ENCODE data around the gene CUX1. TPM values are rescaled to one million over a fixed set of nuclear protein-coding genes. Genes with fewer than 3 reads are reported as not detected.
A peak's percentile ranks its signal among the peaks of the same experiment; 100 is the strongest.

CUX1 gene
- total RNA-seq, 1 experiment from 2014 or later, result 53.5 TPM

- Mint-ChIP-seq H3K4me3 (no peak overlapping the region), H3K27me3 (ENCODE audit: low read depth) (no peaks in the 10 kb centered on the region; the same call in 1 of the 2 replicates), H3K27ac (peak overlapping the region in 2 of 3 experiments; percentile 34 to 49; a peak in 2 of 7 replicates), H3K36me3 (ENCODE audit: insufficient read depth in 1 of 3, low read depth in 3 of 3) (peaks cover 9 to 63% (median 35%) of the 10 kb centered on the region in 3 experiments; a peak in 6 of 7 replicates), H3K4me1 (peaks cover 0 to 14% of the 10 kb centered on the region in 2 experiments; a peak in 3 of 4 replicates), H3K9me3 (no peaks in the 10 kb centered on the region)
- Histone ChIP-seq H3K18ac (ENCODE audit: insufficient read length, low read depth, low read length) (no peak overlapping the region), H3K79me1 (ENCODE audit: insufficient read depth, low read depth, low read length, poor library complexity, severe bottlenecking) (no peaks in the 10 kb centered on the region), H4K8ac (replicated peaks; ENCODE audit: insufficient read length, low read depth, low read length) (no peak overlapping the region), H2BK5ac (ENCODE audit: insufficient read length, low read length) (no peak overlapping the region), H3K9me3 (ENCODE audit: control insufficient read depth, low read depth, low read length) (no peaks in the 10 kb centered on the region), H3K27me3 (ENCODE audit: insufficient read depth, low read length) (no peaks in the 10 kb centered on the region), H4K5ac (ENCODE audit: insufficient read length, low read depth, low read length) (no peak overlapping the region), H3K23me2 (ENCODE audit: insufficient read length, low read depth, low read length, poor library complexity, severe bottlenecking) (no peaks in the 10 kb centered on the region), H3K4ac (ENCODE audit: low read depth, low read length) (no peak overlapping the region), H2BK120ac (ENCODE audit: low read depth, low read length, poor library complexity, severe bottlenecking) (no peak overlapping the region), H2BK12ac (ENCODE audit: insufficient read length, low read depth, low read length) (no peak overlapping the region), H3K23ac (ENCODE audit: insufficient read length, low read depth, low read length) (no peak overlapping the region), H2BK15ac (ENCODE audit: low read depth, low read length) (no peak overlapping the region), H3K14ac (ENCODE audit: insufficient read depth, low read length) (no peak overlapping the region), H4K20me1 (ENCODE audit: control insufficient read depth, insufficient read depth, insufficient read length) (no peaks in the 10 kb centered on the region), H3T11ph (ENCODE audit: low read length) (no peak overlapping the region), H2BK20ac (ENCODE audit: low read depth, low read length, poor library complexity, severe bottlenecking) (no peak overlapping the region), H3K79me2 (ENCODE audit: insufficient read depth, low read length) (no peaks in the 10 kb centered on the region), H3K56ac (ENCODE audit: insufficient read length, low read depth, low read length) (no peak overlapping the region), H4K91ac (ENCODE audit: insufficient read length, low read depth, low read length) (no peak overlapping the region), H3K9ac (ENCODE audit: extremely low read depth, insufficient read length, low read length) (no peak overlapping the region), H3K27ac (ENCODE audit: insufficient read length, low read depth, low read length) (no peak overlapping the region), H2AK5ac (ENCODE audit: insufficient read length, low read length) (no peak overlapping the region), H3K4me1 (ENCODE audit: insufficient read depth, low read length) (no peaks in the 10 kb centered on the region), H3K4me2 (ENCODE audit: insufficient read depth, insufficient read length, low read length) (no peak overlapping the region), H2AFZ (ENCODE audit: low read length) (no peak overlapping the region)
- TF ChIP-seq, protein P1, sequence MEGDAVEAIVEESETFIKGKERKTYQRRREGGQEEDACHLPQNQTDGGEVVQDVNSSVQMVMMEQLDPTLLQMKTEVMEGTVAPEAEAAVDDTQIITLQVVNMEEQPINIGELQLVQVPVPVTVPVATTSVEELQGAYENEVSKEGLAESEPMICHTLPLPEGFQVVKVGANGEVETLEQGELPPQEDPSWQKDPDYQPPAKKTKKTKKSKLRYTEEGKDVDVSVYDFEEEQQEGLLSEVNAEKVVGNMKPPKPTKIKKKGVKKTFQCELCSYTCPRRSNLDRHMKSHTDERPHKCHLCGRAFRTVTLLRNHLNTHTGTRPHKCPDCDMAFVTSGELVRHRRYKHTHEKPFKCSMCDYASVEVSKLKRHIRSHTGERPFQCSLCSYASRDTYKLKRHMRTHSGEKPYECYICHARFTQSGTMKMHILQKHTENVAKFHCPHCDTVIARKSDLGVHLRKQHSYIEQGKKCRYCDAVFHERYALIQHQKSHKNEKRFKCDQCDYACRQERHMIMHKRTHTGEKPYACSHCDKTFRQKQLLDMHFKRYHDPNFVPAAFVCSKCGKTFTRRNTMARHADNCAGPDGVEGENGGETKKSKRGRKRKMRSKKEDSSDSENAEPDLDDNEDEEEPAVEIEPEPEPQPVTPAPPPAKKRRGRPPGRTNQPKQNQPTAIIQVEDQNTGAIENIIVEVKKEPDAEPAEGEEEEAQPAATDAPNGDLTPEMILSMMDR (conservative IDR thresholded peaks at IDR 0.05), result no peak
- no CpG with 5 or more reads among the region's 13 CpGs for WGBS (ENCODE audit: extremely low coverage, insufficient read length, low lambda C conversion rate)
- DNase-seq, result no peak
Observed at GRCh38 chr7:102173669-102174068, 356.2 kb downstream of the CUX1 start.

All from H9 (cell line).